Muscle of leg (tissue), 11 donors: ENCODE measurements around the gene PLCD1. TPM values are rescaled to one million over a fixed set of nuclear protein-coding genes. Genes with fewer than 3 reads are reported as not detected.
A peak's percentile ranks its signal among the peaks of the same experiment; 100 is the strongest.
"Not testable (repeated sequence)": the region's sequence is repeated elsewhere in the genome, so short reads cannot be mapped to it uniquely, and the experiment has no call there.

Source experiments
- DNase-seq: peaks from one replicate; pipeline ENCODE4 v3.0.0; 2013
- H3K27ac ChIP-seq: one replicate; pipeline ENCODE4 v1.5.1; 2013; ENCODE audit warnings: mild to moderate bottlenecking, low read length, control low read depth
- H3K27me3 ChIP-seq: one replicate; pipeline ENCODE4 v1.6.1; 2013; ENCODE audit warnings: low read length; ENCODE audit not compliant: control insufficient read depth, insufficient read depth
- H3K36me3 ChIP-seq: one replicate; pipeline ENCODE4 v1.6.1; 2013; ENCODE audit warnings: low read length; ENCODE audit not compliant: control insufficient read depth, insufficient read depth
- H3K4me1 ChIP-seq: one replicate; pipeline ENCODE4 v1.6.1; 2013; ENCODE audit warnings: low read length; ENCODE audit not compliant: control insufficient read depth, insufficient read depth
- H3K4me3 ChIP-seq: one replicate; pipeline ENCODE4 v1.5.1; 2013; ENCODE audit warnings: low read length, control low read depth
- H3K9me3 ChIP-seq: replicated peaks from 2 replicates; pipeline ENCODE4 v1.6.1; 2013; ENCODE audit warnings: low read depth, low read length; ENCODE audit not compliant: control insufficient read depth
- WGBS: methylation state at CpG from one replicate; pipeline ENCODE4 v1.1.5; 2013; ENCODE audit warnings: missing lambda C conversion rate; ENCODE audit not compliant: insufficient coverage; 5-methylcytosine and 5-hydroxymethylcytosine counted together
- polyA plus RNA-seq, 8 donors: library from polyadenylated mRNA; unstranded; fragments of 120-200 nt; gene quantifications; one replicate each; pipeline versions ENCODE4 v1.2.1 to v1.2.3, GENCODE V29; 2013; ENCODE audit warnings: inconsistent platforms in 1 of 8, low replicate concordance in 1 of 8; ENCODE audit not compliant: insufficient read length in 8 of 8, insufficient read depth in 1 of 8
- total RNA-seq: library from RNA; stranded (reverse); fragments of 120-200 nt; gene quantifications from one replicate; pipeline ENCODE4 v1.2.4, GENCODE V29; 2013

Gene PLCD1
- total and polyA plus RNA-seq, 9 donors, result 7.9 to 16.4 (median 10.9) TPM

- H3K27ac ChIP-seq, result peak overlapping the region; percentile 13
- DNase-seq, result no peak
- peaks cover 42% of the 10 kb centered on the region for H3K36me3 ChIP-seq
- no peaks in the 10 kb centered on the region for H3K9me3 ChIP-seq
- 89% methylated on average over 12 of the region's 14 CpGs for WGBS
- no peaks in the 10 kb centered on the region for H3K27me3 ChIP-seq
- peaks cover 11% of the 10 kb centered on the region for H3K4me1 ChIP-seq
- no peak overlapping the region for H3K4me3 ChIP-seq
These were observed 48.7 kb downstream of the PLCD1 start for GRCh38 chr3:37980462-37981347.

DNA sequence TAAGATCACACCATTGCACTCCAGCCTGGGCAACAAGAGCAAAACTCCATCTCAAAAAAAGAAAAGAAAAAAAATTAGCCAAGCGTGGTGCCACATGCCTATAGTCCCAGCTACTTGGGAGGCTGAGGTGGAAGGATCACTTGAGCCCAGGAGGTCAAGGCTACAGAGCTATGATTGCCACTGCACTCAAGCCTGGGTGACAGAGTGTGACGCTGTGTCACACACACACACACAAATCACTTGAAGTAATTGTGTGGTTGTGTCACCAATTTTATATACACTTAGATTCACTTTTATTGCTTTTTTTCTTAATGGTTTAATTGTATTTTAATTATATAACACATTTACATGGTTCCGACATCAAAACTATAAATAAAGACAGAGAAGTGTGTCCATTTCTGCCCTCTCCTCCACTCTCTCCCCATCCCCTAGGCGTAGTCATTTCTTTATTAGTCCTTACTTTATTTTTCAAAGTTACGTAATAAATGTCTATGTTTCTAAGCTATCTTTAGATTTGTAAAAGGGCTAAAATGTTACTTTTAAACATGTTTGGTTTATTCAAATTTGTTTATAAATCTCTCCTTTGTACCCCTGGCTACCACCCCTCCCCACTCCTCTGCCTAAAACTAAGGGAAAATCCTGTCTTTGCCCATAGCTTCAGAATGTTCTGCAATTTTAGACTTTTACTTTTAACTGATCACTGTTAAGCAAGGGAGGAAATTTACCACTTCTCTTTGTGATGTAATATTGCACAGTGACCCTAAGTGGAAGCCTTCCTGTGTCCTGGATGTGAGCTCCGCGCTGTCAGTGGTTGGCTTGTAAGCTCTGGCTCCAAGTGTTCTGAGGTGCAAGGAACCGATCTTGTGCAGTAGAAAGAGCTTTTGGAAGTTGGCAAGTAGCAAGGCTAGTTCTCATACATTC is 49.6 kb downstream of the PLCD1 start:
- H3K27ac ChIP-seq, result no peak overlapping the region
- no peak overlapping the region for H3K4me3 ChIP-seq
- DNase-seq, result no peak
- peaks cover 46% of the 10 kb centered on the region for H3K36me3 ChIP-seq
- no peaks in the 10 kb centered on the region for H3K9me3 ChIP-seq
- WGBS, result 87% methylated on average over 3 of the region's 8 CpGs
- peaks cover 15% of the 10 kb centered on the region for H3K4me1 ChIP-seq
- no peaks in the 10 kb centered on the region for H3K27me3 ChIP-seq

DNA sequence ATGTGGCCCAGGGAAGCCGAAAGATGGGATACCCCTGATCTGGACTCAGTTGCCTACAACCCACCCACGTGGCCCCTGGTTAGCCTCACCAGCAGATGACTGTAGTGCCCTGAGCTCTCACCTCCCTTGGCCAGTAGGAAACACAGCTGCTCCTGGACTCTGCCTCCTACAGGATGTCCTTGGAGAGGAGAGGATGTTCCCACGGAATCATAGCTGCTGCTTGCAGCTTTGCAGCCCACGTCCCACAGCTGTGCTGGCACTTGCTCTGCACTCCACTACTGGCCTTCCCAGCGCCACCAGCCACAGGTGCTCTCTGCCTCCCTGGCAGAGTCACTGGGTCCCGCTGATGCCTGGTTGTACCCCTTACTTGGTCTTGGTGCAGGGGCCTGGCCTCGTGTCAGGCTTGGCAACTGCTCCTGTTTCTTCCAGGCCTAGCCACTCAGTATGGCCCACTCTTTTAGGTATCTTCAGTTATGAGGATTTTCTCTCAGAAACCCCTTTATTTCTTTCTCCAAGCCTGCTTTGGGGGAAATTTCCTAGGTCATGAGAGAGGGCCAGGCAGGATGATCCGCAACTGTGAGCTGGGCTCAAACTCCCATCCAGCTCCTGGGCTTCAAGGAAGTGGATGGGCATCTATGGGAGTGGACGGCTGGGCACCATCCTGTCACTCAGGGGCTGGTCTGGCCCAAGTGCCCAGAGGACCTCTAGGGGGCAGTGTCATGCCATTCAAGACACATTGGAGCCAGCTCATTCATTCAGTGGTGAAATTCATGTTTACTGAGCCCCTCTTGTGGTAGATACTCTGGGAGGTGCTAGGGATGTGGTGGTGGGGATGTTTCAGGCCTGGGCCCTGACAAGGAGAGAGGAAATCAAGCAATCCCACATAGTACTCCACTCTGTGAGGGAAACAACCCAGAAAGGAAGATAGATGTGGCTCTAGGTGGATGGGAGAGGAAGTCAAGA is 55.0 kb downstream of the PLCD1 start:
- peaks cover 37% of the 10 kb centered on the region for H3K36me3 ChIP-seq
- H3K27me3 ChIP-seq, result no peaks in the 10 kb centered on the region
- 51% methylated on average over 7 of the region's 9 CpGs for WGBS
- H3K9me3 ChIP-seq, result no peaks in the 10 kb centered on the region
- DNase-seq, result peak; percentile 77
- H3K4me3 ChIP-seq, result no peak overlapping the region
- peaks cover 25% of the 10 kb centered on the region for H3K4me1 ChIP-seq
- peak overlapping the region; percentile 48 for H3K27ac ChIP-seq

GRCh38 chr3:37973246-37974054 is 56.0 kb downstream of the PLCD1 start:
- Histone ChIP-seq H3K4me1 (peaks cover 35% of the 10 kb centered on the region), H3K27ac (peak overlapping the region; percentile 25), H3K4me3 (no peak overlapping the region), H3K9me3 (no peaks in the 10 kb centered on the region), H3K27me3 (no peaks in the 10 kb centered on the region), H3K36me3 (peaks cover 37% of the 10 kb centered on the region)
- 79% methylated on average over 7 of the region's 12 CpGs for WGBS
- DNase-seq, result no peak

DNA sequence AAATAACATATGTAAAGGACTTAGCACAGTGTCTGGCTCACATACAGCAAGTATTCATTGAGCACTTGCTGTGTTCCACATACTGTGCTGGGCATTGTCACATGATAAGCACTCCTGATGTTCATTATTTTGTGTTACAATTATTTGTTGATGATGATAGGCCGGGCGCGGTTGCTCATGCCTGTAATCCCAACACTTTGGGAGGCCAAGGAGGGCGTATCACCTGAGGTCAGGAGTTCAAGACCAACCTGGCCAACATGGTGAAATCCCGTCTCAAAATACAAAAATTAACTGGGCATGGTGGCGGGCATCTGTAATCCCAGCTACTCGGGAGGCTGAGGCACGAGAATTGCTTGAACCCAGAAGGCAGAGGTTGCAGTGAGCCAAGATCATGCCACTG is 57.4 kb downstream of the PLCD1 start:
- H3K4me3 ChIP-seq, DNase-seq, H3K27me3 ChIP-seq, H3K27ac ChIP-seq, H3K9me3 ChIP-seq: not testable (repeated sequence)
- 94% methylated on average over 8 of the region's 8 CpGs for WGBS
- H3K4me1 ChIP-seq, result peaks cover 41% of the 10 kb centered on the region
- peaks cover 37% of the 10 kb centered on the region for H3K36me3 ChIP-seq

DNA sequence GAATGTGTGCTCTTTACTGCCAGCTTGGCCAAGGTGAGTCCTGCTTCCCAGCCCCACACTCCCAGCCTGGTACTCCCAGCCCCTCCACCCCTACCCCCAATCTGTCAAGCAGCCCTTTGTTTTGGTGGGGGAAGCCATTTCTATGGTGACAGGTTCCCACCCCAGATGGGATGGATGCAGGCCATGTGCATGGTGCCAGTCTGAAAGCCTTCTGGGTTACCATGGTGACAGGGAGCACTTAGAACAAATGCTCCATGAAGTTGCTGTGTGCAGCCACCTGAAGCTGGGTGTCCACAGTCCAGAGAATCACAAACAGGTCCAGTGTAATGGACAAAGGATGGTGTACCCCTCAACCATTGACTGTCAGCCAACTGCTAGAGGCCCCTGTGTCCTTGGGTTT is 58.0 kb downstream of the PLCD1 start:
- H3K36me3 ChIP-seq, result peaks cover 35% of the 10 kb centered on the region
- DNase-seq, result no peak
- peaks cover 42% of the 10 kb centered on the region for H3K4me1 ChIP-seq

DNA sequence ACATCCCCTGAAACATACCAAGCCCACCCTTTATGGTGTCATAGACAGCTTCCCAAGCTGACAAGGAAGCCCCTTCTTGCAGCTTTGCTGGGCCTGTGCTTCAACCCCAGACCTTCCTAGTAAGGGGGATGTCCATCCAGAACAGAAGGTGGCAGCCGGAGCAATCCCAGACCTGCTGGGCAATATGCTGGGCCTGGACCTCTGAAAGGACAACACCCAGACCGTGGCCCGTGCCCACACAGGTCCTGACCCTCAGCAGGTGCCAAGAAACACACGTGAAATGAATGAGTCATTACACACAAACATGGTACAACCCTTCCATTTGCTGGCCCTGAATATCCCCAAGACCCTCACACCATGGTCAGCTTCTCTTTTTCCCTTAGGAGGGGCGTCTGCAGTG is 58.6 kb downstream of the PLCD1 start:
- Histone ChIP-seq H3K27me3 (no peaks in the 10 kb centered on the region), H3K4me3 (no peak overlapping the region), H3K36me3 (peaks cover 28% of the 10 kb centered on the region), H3K4me1 (peaks cover 42% of the 10 kb centered on the region), H3K27ac (no peak overlapping the region), H3K9me3 (no peaks in the 10 kb centered on the region)
- WGBS, result 93% methylated on average over 4 of the region's 5 CpGs
- no peak for DNase-seq

More for the DNA sequence above, 58.0 kb downstream of the PLCD1 start:
- Histone ChIP-seq H3K27ac (no peak overlapping the region), H3K27me3 (no peaks in the 10 kb centered on the region), H3K9me3 (no peaks in the 10 kb centered on the region), H3K4me3 (no peak overlapping the region)

DNA sequence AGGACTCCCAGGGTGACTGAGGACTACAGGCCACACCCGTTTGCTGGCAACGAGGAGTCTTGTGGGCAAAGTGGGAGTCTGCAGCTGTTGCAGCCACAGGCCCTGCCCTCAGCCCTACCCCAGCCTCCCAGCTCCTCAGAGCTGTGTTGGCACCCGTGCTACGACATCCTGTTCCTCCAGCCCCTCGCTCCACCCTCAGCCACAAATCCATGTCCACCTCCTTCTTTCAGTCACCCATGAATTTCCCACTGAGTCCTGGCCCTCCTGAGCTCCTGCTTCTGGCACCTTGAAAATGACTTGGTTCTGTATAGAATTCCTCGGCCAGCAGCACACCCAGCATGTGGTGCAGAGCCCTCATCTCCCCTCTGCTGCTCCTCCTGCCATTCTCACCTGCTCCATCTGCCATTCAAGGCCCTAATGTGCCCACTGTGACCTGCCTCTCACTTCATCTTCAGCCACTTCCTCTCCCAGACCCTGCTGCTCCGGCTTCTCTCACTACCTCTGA is 59.8 kb downstream of the PLCD1 start:
- DNase-seq, result peak; percentile 79
- 68% methylated on average over 6 of the region's 7 CpGs for WGBS
- H3K4me3 ChIP-seq, result no peak overlapping the region
- H3K4me1 ChIP-seq, result peaks cover 38% of the 10 kb centered on the region
- H3K9me3 ChIP-seq, result no peaks in the 10 kb centered on the region
- peak overlapping the region; percentile 88 for H3K27ac ChIP-seq
- peaks cover 29% of the 10 kb centered on the region for H3K36me3 ChIP-seq
- no peaks in the 10 kb centered on the region for H3K27me3 ChIP-seq
